HG02885 (cell line): Measurements from ENCODE around the gene RGMA.

Experiments used
- ATAC-seq: cut with Tn5 transposase; IDR thresholded peaks from one replicate; pipeline ENCODE4 v1.9.1; 2021; ENCODE audit warnings: mild to moderate bottlenecking; ENCODE audit not compliant: unreplicated experiment, poor library complexity

Gene RGMA

GRCh38 chr15:93024716-93025624 is 64.0 kb downstream of the RGMA start:
- ATAC-seq: no peak

GRCh38 chr15:93024293-93024692 is 64.7 kb downstream of the RGMA start:
- ATAC-seq: no peak

GRCh38 chr15:93020976-93021772 is 67.8 kb downstream of the RGMA start:
- peak; percentile 70 for ATAC-seq

GRCh38 chr15:93019971-93020370 is 69.0 kb downstream of the RGMA start:
- no peak for ATAC-seq

GRCh38 chr15:93019090-93019489 is 69.9 kb downstream of the RGMA start:
- no peak for ATAC-seq

- no peak for ATAC-seq
Observed at GRCh38 chr15:93018574-93018973, 70.4 kb downstream of the RGMA start.

- ATAC-seq: no peak
Observed at GRCh38 chr15:93017526-93017925, 71.5 kb downstream of the RGMA start.

GRCh38 chr15:93012786-93013185 is 76.2 kb downstream of the RGMA start:
- ATAC-seq: no peak

- no peak for ATAC-seq
Observed at GRCh38 chr15:93007994-93008393, 81.0 kb downstream of the RGMA start.

GRCh38 chr15:93005133-93005532 is 83.9 kb downstream of the RGMA start:
- ATAC-seq: no peak

GRCh38 chr15:93001881-93002280 is 87.1 kb downstream of the RGMA start:
- ATAC-seq: no peak

GRCh38 chr15:93001156-93001555 is 87.9 kb downstream of the RGMA start:
- ATAC-seq: no peak

GRCh38 chr15:92997821-92998220 is 91.2 kb downstream of the RGMA start:
- no peak for ATAC-seq

- ATAC-seq: no peak
Observed at GRCh38 chr15:92992720-92993119, 96.3 kb downstream of the RGMA start.

- no peak for ATAC-seq
Observed at GRCh38 chr15:92990031-92990430, 99.0 kb downstream of the RGMA start.

GRCh38 chr15:92989470-92989869 is 99.5 kb downstream of the RGMA start:
- ATAC-seq: no peak
